GM11168 (cell line): ENCODE measurements around the gene DENND4A.
"Not testable (repeated sequence)": the region's sequence is repeated elsewhere in the genome, so short reads cannot be mapped to it uniquely, and the experiment has no call there.

Source experiments
- in situ Hi-C: fragments of 300-500 bp; cut with MboI; formaldehyde crosslinking; loops from one replicate; pipeline ENCODE4 v1.12.0; 2022; ENCODE audit warnings: low sequenced_read_pairs; ENCODE audit not compliant: unreplicated experiment

Gene DENND4A

GRCh38 chr15:65765106-65765505 lies 27.0 kb downstream of the DENND4A start:
- in situ Hi-C loops: no loop called here

DNA sequence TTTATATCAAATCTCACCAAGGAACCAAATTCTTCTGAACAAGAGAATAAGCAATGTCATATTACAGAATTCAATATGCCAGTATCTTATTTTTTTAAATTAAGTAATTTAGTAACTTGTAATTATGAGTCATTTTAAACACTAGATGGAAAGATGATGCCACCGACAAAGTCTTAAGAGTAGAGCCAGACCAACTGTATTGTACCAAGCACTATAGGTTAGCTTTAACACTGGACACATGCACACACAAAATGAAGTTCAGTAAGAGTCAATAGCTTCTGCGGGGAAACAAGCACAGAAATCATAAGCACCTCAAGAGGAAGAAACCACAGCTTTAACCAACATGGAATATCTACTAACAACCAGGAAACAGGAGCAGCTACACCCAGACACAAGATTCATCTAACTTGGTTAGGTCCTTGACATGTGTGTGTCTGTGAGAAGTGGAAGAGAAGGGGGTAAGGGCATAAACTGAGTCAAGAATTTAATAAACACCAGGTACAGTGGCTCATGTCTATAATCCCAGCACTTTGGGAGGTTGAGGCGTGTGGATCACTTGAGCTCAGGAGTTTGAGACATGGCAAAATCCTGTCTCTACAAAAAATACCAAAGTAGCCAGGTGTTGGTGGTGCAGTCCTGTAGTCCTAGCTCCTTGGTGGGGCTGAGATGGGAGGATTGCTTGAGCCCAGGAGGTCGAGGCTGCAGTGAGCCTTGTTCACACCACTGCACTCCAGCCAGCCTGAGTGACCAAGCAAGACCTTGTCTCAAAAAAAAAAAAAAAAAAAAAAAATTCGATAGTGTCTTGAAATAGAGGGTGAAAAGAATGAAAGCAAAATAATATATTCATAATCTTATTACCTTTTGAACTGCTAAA lies 28.9 kb downstream of the DENND4A start:
- in situ Hi-C loops: no loop called here

DNA sequence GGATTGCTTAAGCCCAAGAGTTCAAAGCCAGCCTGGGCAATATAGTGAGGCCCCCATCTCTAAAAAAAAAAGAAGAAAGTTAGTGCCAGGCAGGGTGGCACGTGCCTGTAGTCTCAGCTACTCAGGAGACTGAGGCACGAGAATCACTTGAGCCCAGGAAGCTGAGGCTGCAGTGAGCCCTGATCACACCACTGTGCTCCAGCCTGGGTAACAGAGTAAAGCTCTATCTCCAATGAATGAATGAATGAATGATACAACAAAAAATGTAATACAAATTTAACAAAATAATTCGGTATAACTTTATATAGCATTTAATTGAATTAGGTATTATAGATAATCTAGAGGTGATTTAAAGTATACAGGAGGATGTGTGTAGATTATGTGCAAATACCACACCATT lies 29.7 kb downstream of the DENND4A start:
- in situ Hi-C loops: no loop called here

DNA sequence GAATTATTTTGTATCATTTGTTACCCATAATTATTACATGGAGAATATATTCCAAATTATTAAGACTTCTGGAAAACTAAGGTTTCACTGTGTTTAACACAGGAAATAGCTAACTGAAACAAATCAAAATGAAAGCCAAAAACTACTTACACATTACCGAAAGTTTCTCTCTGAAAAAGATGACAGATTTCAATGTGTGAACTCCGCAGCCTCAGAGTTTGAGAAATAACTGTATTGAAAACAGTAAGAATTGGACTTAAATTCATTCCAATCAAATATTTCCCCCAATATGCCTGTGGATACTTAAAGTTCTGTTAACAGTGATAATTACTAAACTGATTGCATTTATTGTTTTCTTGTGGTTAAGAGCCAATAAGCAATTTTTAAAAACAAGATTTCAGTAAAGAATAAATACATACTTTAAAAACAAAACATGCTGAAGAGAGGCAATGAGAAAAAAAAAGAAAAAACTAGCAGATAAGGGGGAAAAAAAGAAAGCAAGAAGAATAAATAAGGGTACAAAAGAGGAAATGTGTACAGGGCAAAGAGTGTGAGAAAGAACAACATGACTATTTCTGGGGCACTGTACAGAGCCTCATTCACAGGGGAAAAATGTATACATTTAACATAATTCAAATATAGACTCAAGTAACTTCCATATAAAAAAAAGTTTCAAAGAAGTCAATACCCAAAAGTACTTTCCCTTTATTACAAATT lies 30.7 kb downstream of the DENND4A start:
- in situ Hi-C loops: no loop called here

DNA sequence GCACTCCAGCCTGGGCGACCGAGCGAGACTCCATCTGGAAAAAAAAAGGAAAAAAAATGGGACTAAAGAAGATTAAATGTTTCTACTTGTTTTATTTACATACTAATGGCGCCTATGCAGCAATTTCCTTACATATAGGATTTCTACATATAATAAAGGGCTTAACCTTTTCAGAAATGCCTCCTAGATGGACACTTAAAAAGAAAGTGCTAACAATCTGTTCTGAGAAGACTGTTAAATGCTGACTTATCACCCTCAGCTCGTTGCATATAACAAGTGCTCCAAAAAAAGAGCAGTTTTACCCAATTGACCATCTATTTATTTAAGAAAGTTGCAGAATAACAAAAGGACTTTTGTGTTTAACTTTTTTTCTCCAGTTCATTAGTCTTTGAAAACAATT lies 32.7 kb downstream of the DENND4A start:
- in situ Hi-C loops: no loop called here

GRCh38 chr15:65758242-65758641 lies 33.9 kb downstream of the DENND4A start:
- in situ Hi-C loops: no loop called here

DNA sequence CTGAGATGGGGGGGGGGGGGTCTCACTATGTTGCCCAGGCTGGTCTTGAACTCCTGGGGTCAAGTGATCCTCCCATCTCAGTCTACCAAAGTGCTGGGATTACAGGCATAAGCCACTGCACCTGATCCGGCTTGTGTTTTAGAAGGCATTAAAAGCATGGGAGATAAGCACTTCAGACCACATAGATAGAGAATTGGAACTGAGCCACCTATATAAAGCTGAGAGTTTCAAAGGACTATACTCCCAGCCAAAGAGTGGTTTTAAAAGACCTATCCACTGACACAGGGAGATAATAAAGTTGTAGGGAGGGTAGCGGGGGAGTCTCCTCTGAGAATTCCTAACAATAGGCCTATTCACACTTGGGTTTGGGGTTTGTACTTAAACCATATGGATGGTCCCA lies 34.8 kb downstream of the DENND4A start:
- in situ Hi-C loops: no loop called here

DNA sequence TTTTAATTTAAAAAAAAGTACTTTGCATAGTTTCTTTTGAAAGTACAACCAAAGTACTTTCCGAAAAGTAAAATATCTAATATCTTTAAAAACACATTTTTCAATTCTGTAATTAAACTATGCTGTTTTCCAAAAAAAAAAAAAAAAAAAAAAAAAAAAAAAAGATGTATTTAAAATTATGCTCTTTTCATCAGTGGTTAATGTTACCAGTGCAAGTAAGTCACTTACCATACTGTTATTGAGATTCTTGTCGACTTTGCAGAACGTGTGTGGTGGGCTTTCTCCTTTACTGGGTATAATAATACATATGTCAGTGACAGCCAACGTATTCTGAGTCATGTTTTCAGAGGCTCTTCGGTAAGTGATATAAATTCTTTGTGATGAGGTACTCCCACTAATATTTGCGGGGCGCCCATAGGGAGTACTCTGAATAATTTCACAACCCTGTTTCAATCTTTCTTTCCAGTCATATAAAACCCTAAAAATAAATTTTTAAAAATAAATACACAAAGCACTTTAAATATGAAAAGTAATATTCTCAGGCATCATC lies 39.9 kb downstream of the DENND4A start:
- in situ Hi-C loops: no loop called here

DNA sequence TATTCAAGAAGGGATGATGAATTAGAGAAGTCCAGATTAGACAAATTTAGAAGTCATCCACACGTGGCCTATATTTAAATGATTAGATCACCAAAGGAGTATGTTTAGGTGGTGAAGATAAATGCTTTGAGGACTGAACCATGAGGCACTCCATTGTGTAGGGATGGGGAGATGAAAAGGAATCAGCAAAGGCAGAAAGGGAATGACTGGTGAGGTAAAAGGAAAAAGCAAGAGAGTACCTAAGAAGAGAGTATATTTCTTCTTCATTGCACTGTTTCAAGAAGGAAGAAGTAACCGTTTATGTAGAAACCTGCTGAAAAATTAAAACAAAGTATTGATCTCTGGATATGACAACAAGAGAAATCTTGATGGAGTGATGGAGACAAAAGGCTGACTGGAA lies 40.7 kb downstream of the DENND4A start:
- in situ Hi-C loops: no loop called here

GRCh38 chr15:65747265-65747664 lies 44.8 kb downstream of the DENND4A start:
- in situ Hi-C loops: no loop called here

- in situ Hi-C loops: no loop called here
Measured at GRCh38 chr15:65743637-65744252, 48.3 kb downstream of the DENND4A start.

DNA sequence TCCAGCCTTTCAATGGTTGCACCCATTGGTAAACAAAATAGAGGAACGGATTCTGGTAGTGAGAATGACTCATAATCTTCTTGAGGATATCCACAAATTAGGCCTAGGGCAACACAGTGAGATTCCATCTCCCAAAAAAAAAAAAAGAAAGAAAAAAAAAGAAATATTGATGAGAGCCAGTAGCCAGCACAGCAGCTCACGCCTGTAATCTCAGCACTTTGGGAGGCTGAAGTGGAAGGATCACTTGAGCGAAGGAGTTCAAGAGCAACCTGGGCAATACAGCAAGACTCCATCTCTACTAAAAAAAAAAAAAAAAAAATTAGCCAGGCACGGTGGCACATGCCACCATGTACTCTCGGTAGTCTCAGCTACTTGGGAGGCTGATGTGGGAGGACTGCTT lies 51.9 kb downstream of the DENND4A start:
- in situ Hi-C loops: no loop called here

GRCh38 chr15:65738649-65739048 lies 53.4 kb downstream of the DENND4A start:
- in situ Hi-C loops: no loop called here

DNA sequence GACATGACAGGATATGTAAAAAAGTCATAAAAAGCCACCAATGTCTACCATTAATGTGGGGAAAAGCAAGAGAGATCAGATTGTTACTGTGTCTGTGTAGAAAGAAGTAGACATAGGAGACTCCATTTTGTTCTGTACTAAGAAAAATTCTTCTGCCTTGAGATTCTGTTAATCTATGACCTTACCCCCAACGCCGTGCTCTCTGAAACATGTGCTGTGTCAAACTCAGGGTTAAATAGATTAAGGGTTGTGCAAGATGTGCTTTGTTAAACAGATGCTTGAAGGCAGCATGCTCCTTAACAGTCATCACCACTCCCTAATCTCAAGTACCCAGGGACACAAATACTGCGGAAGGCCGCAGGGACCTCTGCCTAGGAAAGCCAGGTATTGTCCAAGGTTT lies 58.5 kb downstream of the DENND4A start:
- in situ Hi-C loops: not testable (repeated sequence)

GRCh38 chr15:65732698-65733097 lies 59.4 kb downstream of the DENND4A start:
- in situ Hi-C loops: no loop called here

DNA sequence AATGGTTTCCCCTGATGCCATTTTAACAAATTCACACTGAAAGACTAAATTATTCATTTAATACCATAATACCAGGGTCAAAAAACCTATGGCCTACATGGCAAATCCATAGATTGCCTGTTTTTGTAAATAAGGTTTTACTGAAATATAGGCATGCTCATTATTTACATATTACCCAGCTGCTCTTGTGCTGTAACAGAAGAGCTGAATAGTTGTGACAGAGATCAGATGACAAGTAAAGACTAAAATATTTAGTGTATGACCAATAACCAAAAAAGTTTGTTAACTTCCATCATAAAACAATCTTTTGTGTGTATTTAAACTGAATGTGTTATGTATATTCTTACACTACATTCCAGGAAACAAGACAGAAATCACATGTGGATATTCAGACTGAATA lies 60.2 kb downstream of the DENND4A start:
- in situ Hi-C loops: no loop called here

DNA sequence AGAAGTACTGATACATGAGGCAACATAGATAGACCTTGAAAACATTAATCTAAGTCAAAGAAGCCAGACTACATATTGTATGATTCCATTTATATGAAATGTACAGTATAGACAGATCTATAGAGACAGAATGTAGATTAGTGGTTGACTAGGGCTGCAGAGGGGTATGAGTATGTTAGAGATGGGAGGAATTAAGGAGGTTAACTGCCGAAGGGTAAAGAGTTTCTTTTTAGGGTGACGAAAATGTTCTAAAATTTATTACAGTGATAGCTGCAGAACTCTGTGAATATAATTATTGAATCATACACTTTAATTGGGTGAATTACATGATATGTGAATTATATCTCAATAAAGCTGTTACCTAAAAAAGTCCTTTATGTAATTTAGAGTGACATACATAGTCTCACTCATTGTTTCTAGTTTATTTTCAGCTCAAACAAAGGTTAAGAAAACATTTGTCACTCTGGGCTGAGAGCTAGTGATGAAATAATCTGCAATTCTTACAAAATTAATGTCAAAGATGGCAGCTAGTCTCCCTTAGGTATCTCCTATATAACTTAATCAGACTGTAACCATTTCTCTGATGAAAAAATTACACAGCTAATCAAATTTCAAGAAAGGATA lies 61.4 kb downstream of the DENND4A start:
- in situ Hi-C loops: no loop called here

- in situ Hi-C loops: no loop called here
Measured at GRCh38 chr15:65724464-65725215, 67.5 kb downstream of the DENND4A start.

DNA sequence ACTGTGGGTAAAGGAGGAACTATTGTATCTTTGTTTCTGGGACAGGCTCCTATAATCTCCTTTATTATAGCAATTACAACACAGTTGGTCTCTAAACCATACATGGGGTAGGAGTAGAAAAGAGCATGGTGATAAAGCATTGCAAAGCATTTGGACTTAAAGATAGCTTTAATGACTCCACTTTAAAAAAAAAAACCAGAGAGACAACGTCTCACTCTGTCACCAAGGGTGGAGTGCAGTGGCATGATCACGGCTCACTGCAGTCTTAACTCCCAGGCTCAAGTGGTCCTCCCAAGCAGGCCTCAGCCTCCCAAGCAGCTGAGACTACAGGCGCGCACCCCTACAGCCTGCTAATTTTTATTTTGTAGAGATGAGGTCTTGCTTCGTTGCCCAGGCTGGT lies 68.2 kb downstream of the DENND4A start:
- in situ Hi-C loops: no loop called here

- in situ Hi-C loops: no loop called here
Measured at GRCh38 chr15:65722191-65722590, 69.9 kb downstream of the DENND4A start.
